OCI-LY3 (cell line): ENCODE results near the gene BEGAIN.

Experiments used
- CTCF ChIP-seq: fragments of 200-600, 300-600 bp; sonication (generic); IDR thresholded peaks from 2 replicates; pipeline ENCODE4 v1.5.1; 2014; ENCODE audit warnings: antibody characterized with exemption, low read length, low read depth
- EZH2phosphoT487 ChIP-seq: fragments of 200-600 bp; shearing (Covaris generic); IDR thresholded peaks from 2 replicates; pipeline ENCODE4 v1.6.1; 2018; ENCODE audit warnings: antibody characterized with exemption, mixed run types, low read depth

GRCh38 chr14:100553471-100553870 is 33.7 kb downstream of the BEGAIN start:
- TF ChIP-seq CTCF (no peak), EZH2phosphoT487 (no peak)
